Measurements from ENCODE around the gene ODAD2. TPM values are rescaled to one million over a fixed set of nuclear protein-coding genes. Genes with fewer than 3 reads are reported as not detected.

The ODAD2 gene
- total and polyA plus RNA-seq, 4 experiments from 2014 or later = 0.14 to 0.32 TPM; not detected in 2

DNA sequence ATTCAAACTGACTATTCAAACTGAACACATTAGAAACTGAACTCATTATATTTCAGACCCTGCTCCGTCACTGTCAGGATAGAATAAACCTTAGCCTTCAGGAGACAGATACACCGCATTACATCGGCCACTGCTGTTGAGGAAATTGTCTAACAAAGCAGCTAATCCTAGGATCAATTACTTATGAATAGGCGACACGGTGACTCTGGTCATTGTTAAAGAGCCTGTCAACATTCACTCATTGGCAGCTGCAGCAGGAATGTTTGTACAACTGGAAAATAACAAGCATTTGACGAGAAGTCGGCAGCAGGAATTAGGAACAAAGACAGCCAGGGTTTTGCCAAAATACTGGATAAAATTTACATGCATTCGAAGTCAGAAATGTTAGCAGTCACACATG is 141.3 kb downstream of the ODAD2 start:
- peaks cover 0 to 2% of the 10 kb centered on the region in 2 donors for H3K27me3 Mint-ChIP-seq
- Histone ChIP-seq H3K27me3 (ENCODE audit: insufficient read depth, low read length) (no peaks in the 10 kb centered on the region), H3K36me3 (ENCODE audit: insufficient read depth, low read length) (no peaks in the 10 kb centered on the region), H3K27ac (ENCODE audit: low read depth, low read length) (no peak overlapping the region), H3K4me1 (ENCODE audit: insufficient read depth, low read length) (no peaks in the 10 kb centered on the region), H3K4me3 (ENCODE audit: low read length in 2 of 2) (no peak overlapping the region), H3K9me3 (ENCODE audit: control insufficient read depth in 1 of 2, low read length in 2 of 2) (no peaks in the 10 kb centered on the region)
- no peaks in the 10 kb centered on the region for H3K36me3 Mint-ChIP-seq
- no peak for DNase-seq
- POLR2A ChIA-PET (ENCODE audit: partially characterized antibody) = no interaction called here
- H3K4me3 Mint-ChIP-seq = no peak overlapping the region
- CTCF ChIA-PET (ENCODE audit: partially characterized antibody) = no interaction called here
- no peaks in the 10 kb centered on the region for H3K9me3 Mint-ChIP-seq
- intact Hi-C loops (cut with micrococcal nuclease) = no loop called here
- H3K27ac Mint-ChIP-seq = no peak overlapping the region
- no peaks in the 10 kb centered on the region for H3K4me1 Mint-ChIP-seq

DNA sequence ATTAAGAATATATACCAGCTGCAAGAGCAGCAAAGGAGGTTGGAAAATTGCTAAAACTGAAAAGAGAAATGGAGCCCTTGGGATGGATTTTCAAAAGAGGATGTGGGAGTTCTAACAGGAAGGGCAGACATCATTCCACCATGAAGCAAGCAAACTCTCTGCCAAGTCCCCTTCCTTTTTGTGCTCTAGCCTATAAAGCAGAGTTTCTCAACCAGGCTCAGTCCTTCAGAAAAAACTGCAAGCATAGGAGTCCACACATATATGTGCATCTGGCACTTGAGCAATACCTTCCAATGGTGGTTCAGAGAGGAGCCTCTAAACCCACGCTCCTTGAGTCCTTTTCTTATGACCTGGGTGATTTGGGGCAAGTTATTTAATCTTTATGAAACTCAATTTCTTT is 154.7 kb downstream of the ODAD2 start:
- no peaks in the 10 kb centered on the region for H3K36me3 ChIP-seq (ENCODE audit: insufficient read depth, low read length)
- Mint-ChIP-seq H3K9me3 (peaks cover 0 to 13% (median 8%) of the 10 kb centered on the region in 8 donors), H3K27me3 (peaks cover 6 to 14% of the 10 kb centered on the region in 2 donors), H3K4me1 (no peaks in the 10 kb centered on the region), H3K4me3 (no peak overlapping the region), H3K36me3 (no peaks in the 10 kb centered on the region), H3K27ac (peak overlapping the region in 1 of 7 donors; percentile 29)
- H3K4me3 ChIP-seq (ENCODE audit: low read length in 2 of 2) = no peak overlapping the region
- H3K27me3 ChIP-seq (ENCODE audit: insufficient read depth, low read length) = no peaks in the 10 kb centered on the region
- no peak for DNase-seq
- H3K4me1 ChIP-seq (ENCODE audit: insufficient read depth, low read length) = no peaks in the 10 kb centered on the region
- ChIA-PET POLR2A (ENCODE audit: partially characterized antibody) (no interaction called here), CTCF (ENCODE audit: partially characterized antibody) (no interaction called here)
- H3K9me3 ChIP-seq (ENCODE audit: control insufficient read depth in 1 of 2, low read length in 2 of 2) = no peaks in the 10 kb centered on the region
- H3K27ac ChIP-seq (ENCODE audit: low read depth, low read length) = no peak overlapping the region
- intact Hi-C loops (cut with micrococcal nuclease) = no loop called here

GRCh38 chr10:27838901-27839300 is 160.0 kb downstream of the ODAD2 start:
- Mint-ChIP-seq H3K27me3 (peaks cover 2 to 9% of the 10 kb centered on the region in 2 donors), H3K4me1 (no peaks in the 10 kb centered on the region), H3K9me3 (peaks cover 0 to 4% (median 0%) of the 10 kb centered on the region in 8 donors), H3K4me3 (no peak overlapping the region), H3K27ac (no peak overlapping the region), H3K36me3 (no peaks in the 10 kb centered on the region)
- ChIA-PET CTCF (ENCODE audit: partially characterized antibody) (no interaction called here), POLR2A (ENCODE audit: partially characterized antibody) (no interaction called here)
- H3K4me1 ChIP-seq (ENCODE audit: insufficient read depth, low read length) = no peaks in the 10 kb centered on the region
- DNase-seq = no peak
- no peaks in the 10 kb centered on the region for H3K36me3 ChIP-seq (ENCODE audit: insufficient read depth, low read length)
- intact Hi-C loops (cut with micrococcal nuclease) = no loop called here
- H3K27me3 ChIP-seq (ENCODE audit: insufficient read depth, low read length) = no peaks in the 10 kb centered on the region
- H3K9me3 ChIP-seq (ENCODE audit: control insufficient read depth in 1 of 2, low read length in 2 of 2) = no peaks in the 10 kb centered on the region
- H3K27ac ChIP-seq (ENCODE audit: low read depth, low read length) = no peak overlapping the region
- no peak overlapping the region for H3K4me3 ChIP-seq (ENCODE audit: low read length in 2 of 2)

GRCh38 chr10:27838361-27838760 is 160.5 kb downstream of the ODAD2 start:
- no peaks in the 10 kb centered on the region for H3K4me1 ChIP-seq (ENCODE audit: insufficient read depth, low read length)
- intact Hi-C loops (cut with micrococcal nuclease) = no loop called here
- Mint-ChIP-seq H3K9me3 (peaks cover 0 to 4% (median 0%) of the 10 kb centered on the region in 8 donors), H3K27me3 (peaks cover 2 to 9% of the 10 kb centered on the region in 2 donors), H3K4me3 (no peak overlapping the region), H3K27ac (no peak overlapping the region), H3K4me1 (no peaks in the 10 kb centered on the region), H3K36me3 (no peaks in the 10 kb centered on the region)
- no peaks in the 10 kb centered on the region for H3K27me3 ChIP-seq (ENCODE audit: insufficient read depth, low read length)
- ChIA-PET CTCF (ENCODE audit: partially characterized antibody) (no interaction called here), POLR2A (ENCODE audit: partially characterized antibody) (no interaction called here)
- H3K9me3 ChIP-seq (ENCODE audit: control insufficient read depth in 1 of 2, low read length in 2 of 2) = no peaks in the 10 kb centered on the region
- H3K4me3 ChIP-seq (ENCODE audit: low read length in 2 of 2) = no peak overlapping the region
- no peak for DNase-seq
- no peaks in the 10 kb centered on the region for H3K36me3 ChIP-seq (ENCODE audit: insufficient read depth, low read length)
- no peak overlapping the region for H3K27ac ChIP-seq (ENCODE audit: low read depth, low read length)

DNA sequence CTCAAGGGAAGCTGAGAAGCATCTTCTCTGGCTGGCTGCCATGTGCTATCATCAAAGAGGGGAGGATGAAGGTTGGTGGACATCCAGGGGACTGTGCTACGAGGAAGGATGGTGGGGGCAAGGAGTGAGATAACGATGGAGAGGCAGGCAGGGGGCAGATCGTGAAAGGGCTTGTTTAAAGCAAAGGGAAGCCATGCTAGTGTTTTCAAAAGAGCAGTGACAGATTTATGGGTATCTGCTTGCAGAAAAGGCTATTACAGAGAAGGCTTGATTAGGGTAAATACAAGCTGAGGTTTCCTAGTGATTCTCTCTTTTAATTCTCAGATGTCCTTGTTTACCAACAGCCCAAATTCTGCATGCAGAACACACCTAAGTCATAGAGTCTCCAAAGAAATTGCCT is 164.4 kb downstream of the ODAD2 start:
- ChIA-PET POLR2A (ENCODE audit: partially characterized antibody) (no interaction called here), CTCF (ENCODE audit: partially characterized antibody) (no interaction called here)
- Mint-ChIP-seq H3K9me3 (no peaks in the 10 kb centered on the region), H3K4me3 (no peak overlapping the region), H3K36me3 (no peaks in the 10 kb centered on the region), H3K27me3 (peaks cover 3 to 5% of the 10 kb centered on the region in 2 donors), H3K4me1 (no peaks in the 10 kb centered on the region), H3K27ac (no peak overlapping the region)
- Histone ChIP-seq H3K4me1 (ENCODE audit: insufficient read depth, low read length) (no peaks in the 10 kb centered on the region), H3K36me3 (ENCODE audit: insufficient read depth, low read length) (no peaks in the 10 kb centered on the region), H3K4me3 (ENCODE audit: low read length in 2 of 2) (no peak overlapping the region), H3K27me3 (ENCODE audit: insufficient read depth, low read length) (no peaks in the 10 kb centered on the region), H3K9me3 (ENCODE audit: control insufficient read depth in 1 of 2, low read length in 2 of 2) (no peaks in the 10 kb centered on the region), H3K27ac (ENCODE audit: low read depth, low read length) (no peak overlapping the region)
- no peak for DNase-seq
- intact Hi-C loops (cut with micrococcal nuclease) = no loop called here

DNA sequence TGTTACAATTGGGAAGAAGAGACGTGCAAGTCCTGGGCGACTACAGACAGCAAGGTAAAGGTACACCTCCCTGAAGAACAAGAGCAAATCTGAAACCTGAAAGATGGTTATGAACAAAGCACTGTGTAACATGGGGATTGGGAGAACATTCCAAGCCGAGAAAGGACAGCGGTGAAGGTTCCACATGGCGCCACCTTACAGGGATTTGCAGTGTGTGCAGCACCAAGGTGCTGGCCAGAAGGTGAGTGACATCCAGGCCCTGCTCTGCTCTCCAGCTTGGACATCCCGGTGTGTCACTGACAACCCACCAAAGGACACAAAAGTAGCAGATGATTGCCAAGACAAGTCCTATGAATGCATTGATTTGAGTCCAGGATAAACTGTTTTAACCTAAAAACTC is 165.1 kb downstream of the ODAD2 start:
- POLR2A ChIA-PET (ENCODE audit: partially characterized antibody) = no interaction called here
- no peaks in the 10 kb centered on the region for H3K9me3 Mint-ChIP-seq
- no peak overlapping the region for H3K4me3 Mint-ChIP-seq
- Histone ChIP-seq H3K4me3 (ENCODE audit: low read length in 2 of 2) (no peak overlapping the region), H3K36me3 (ENCODE audit: insufficient read depth, low read length) (no peaks in the 10 kb centered on the region), H3K27me3 (ENCODE audit: insufficient read depth, low read length) (no peaks in the 10 kb centered on the region), H3K27ac (ENCODE audit: low read depth, low read length) (no peak overlapping the region), H3K9me3 (ENCODE audit: control insufficient read depth in 1 of 2, low read length in 2 of 2) (no peaks in the 10 kb centered on the region), H3K4me1 (ENCODE audit: insufficient read depth, low read length) (no peaks in the 10 kb centered on the region)
- no peak overlapping the region for H3K27ac Mint-ChIP-seq
- CTCF ChIA-PET (ENCODE audit: partially characterized antibody) = no interaction called here
- no peaks in the 10 kb centered on the region for H3K36me3 Mint-ChIP-seq
- intact Hi-C loops (cut with micrococcal nuclease) = no loop called here
- H3K4me1 Mint-ChIP-seq = no peaks in the 10 kb centered on the region
- H3K27me3 Mint-ChIP-seq = peaks cover 3 to 5% of the 10 kb centered on the region in 2 donors
- DNase-seq = no peak

DNA sequence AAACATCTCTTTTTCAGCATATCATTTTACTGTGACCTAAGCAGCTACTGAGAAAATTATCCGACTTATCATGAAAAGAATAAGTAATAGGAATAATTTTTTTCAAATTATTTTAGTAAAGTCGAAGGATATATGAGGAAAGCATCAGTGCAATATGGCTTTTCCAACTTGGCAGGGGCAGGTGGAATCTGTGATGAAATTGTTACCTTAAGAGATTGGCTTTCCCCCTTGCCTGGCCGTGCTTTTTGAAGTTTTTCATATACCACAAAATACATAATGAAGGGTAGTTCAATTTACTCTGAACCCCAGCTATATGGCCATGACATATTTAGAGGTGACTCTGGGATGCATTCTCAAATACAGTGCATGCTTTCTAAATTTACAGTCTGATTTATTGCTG is 166.1 kb downstream of the ODAD2 start:
- no peaks in the 10 kb centered on the region for H3K9me3 Mint-ChIP-seq
- H3K9me3 ChIP-seq (ENCODE audit: control insufficient read depth in 1 of 2, low read length in 2 of 2) = no peaks in the 10 kb centered on the region
- no peaks in the 10 kb centered on the region for H3K36me3 Mint-ChIP-seq
- H3K4me1 ChIP-seq (ENCODE audit: insufficient read depth, low read length) = no peaks in the 10 kb centered on the region
- H3K4me3 Mint-ChIP-seq = no peak overlapping the region
- ChIA-PET POLR2A (ENCODE audit: partially characterized antibody) (no interaction called here), CTCF (ENCODE audit: partially characterized antibody) (no interaction called here)
- H3K27ac ChIP-seq (ENCODE audit: low read depth, low read length) = no peak overlapping the region
- intact Hi-C loops (cut with micrococcal nuclease) = no loop called here
- H3K4me3 ChIP-seq (ENCODE audit: low read length in 2 of 2) = no peak overlapping the region
- H3K27me3 Mint-ChIP-seq = peaks cover 0 to 5% of the 10 kb centered on the region in 2 donors
- H3K27me3 ChIP-seq (ENCODE audit: insufficient read depth, low read length) = no peaks in the 10 kb centered on the region
- H3K36me3 ChIP-seq (ENCODE audit: insufficient read depth, low read length) = no peaks in the 10 kb centered on the region
- no peak overlapping the region for H3K27ac Mint-ChIP-seq
- H3K4me1 Mint-ChIP-seq = no peaks in the 10 kb centered on the region
- DNase-seq = no peak

DNA sequence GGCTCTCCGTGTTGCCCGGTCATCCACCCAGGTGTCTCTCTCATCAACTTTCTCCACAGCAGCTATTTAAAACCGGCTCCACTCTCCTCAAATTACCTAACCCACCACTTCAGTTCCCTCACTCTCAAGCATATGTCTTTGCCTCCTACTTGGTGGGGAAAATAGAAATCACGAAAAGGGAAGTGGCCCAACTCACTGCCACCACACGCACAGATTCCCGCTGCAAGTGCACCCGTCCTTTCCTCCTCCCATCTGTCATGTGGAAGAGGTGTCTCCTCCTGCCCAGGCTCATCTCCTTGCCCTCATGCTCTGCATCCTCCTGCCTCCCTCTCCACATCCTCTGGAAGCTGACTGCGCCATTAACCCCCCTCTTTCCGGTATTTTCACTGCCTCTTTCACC is 172.5 kb downstream of the ODAD2 start:
- CTCF ChIA-PET (ENCODE audit: partially characterized antibody) = no interaction called here
- Mint-ChIP-seq H3K4me3 (no peak overlapping the region), H3K4me1 (no peaks in the 10 kb centered on the region), H3K36me3 (no peaks in the 10 kb centered on the region), H3K27me3 (peaks cover 0 to 4% of the 10 kb centered on the region in 2 donors), H3K9me3 (peaks cover 0 to 6% (median 0%) of the 10 kb centered on the region in 8 donors), H3K27ac (no peak overlapping the region)
- POLR2A ChIA-PET (ENCODE audit: partially characterized antibody) = no interaction called here
- no peaks in the 10 kb centered on the region for H3K27me3 ChIP-seq (ENCODE audit: insufficient read depth, low read length)
- H3K36me3 ChIP-seq (ENCODE audit: insufficient read depth, low read length) = no peaks in the 10 kb centered on the region
- H3K27ac ChIP-seq (ENCODE audit: low read depth, low read length) = no peak overlapping the region
- no peaks in the 10 kb centered on the region for H3K4me1 ChIP-seq (ENCODE audit: insufficient read depth, low read length)
- DNase-seq = no peak
- no peak overlapping the region for H3K4me3 ChIP-seq (ENCODE audit: low read length in 2 of 2)
- H3K9me3 ChIP-seq (ENCODE audit: control insufficient read depth in 1 of 2, low read length in 2 of 2) = no peaks in the 10 kb centered on the region
- intact Hi-C loops (cut with micrococcal nuclease) = no loop called here

Data from CD4-positive, alpha-beta memory T cell (primary cell).